ENCODE measurements around the gene ZSWIM1.
"Not testable (repeated sequence)": the region's sequence is repeated elsewhere in the genome, so short reads cannot be mapped to it uniquely, and the experiment has no call there.

The ZSWIM1 gene

GRCh38 chr20:45931680-45932079, 50.7 kb downstream of the ZSWIM1 start:
- H3K4me1 ChIP-seq (ENCODE audit: control insufficient read depth, insufficient read depth, low read length); H3K36me3 ChIP-seq (ENCODE audit: control insufficient read depth, insufficient read depth, low read length); H3K9me3 ChIP-seq (ENCODE audit: control insufficient read depth, insufficient read depth, low read length); H3K9ac ChIP-seq (ENCODE audit: low read depth, low read length); H3K27me3 ChIP-seq (ENCODE audit: control insufficient read depth, insufficient read depth, low read length); H3K4me3 ChIP-seq (ENCODE audit: low read depth, low read length): not testable (repeated sequence)

- Histone ChIP-seq H3K9ac (ENCODE audit: low read depth, low read length) (peak overlapping the region; percentile 99), H3K9me3 (ENCODE audit: control insufficient read depth, insufficient read depth, low read length) (no peaks in the 10 kb centered on the region), H3K36me3 (ENCODE audit: control insufficient read depth, insufficient read depth, low read length) (no peaks in the 10 kb centered on the region), H3K27me3 (ENCODE audit: control insufficient read depth, insufficient read depth, low read length) (no peaks in the 10 kb centered on the region), H3K4me1 (ENCODE audit: control insufficient read depth, insufficient read depth, low read length) (peaks cover 12% of the 10 kb centered on the region), H3K4me3 (ENCODE audit: low read depth, low read length) (peak overlapping the region; percentile 80)
Measured at GRCh38 chr20:45933266-45934045, 52.4 kb downstream of the ZSWIM1 start.

GRCh38 chr20:45934046-45934585, 53.1 kb downstream of the ZSWIM1 start:
- Histone ChIP-seq H3K9me3 (ENCODE audit: control insufficient read depth, insufficient read depth, low read length) (no peaks in the 10 kb centered on the region), H3K4me1 (ENCODE audit: control insufficient read depth, insufficient read depth, low read length) (peaks cover 14% of the 10 kb centered on the region), H3K27me3 (ENCODE audit: control insufficient read depth, insufficient read depth, low read length) (no peaks in the 10 kb centered on the region), H3K4me3 (ENCODE audit: low read depth, low read length) (peak overlapping the region; percentile 80), H3K9ac (ENCODE audit: low read depth, low read length) (peak overlapping the region; percentile 99), H3K36me3 (ENCODE audit: control insufficient read depth, insufficient read depth, low read length) (no peaks in the 10 kb centered on the region)
